SKM-1 (cell line): Measurements from ENCODE around the gene RFLNA.

Source experiments
- DNase-seq: peaks from one replicate; lab custom pipeline; 2025; ENCODE audit not compliant: unreplicated experiment; lab: John Stamatoyannopoulos, UW

Gene RFLNA

DNA sequence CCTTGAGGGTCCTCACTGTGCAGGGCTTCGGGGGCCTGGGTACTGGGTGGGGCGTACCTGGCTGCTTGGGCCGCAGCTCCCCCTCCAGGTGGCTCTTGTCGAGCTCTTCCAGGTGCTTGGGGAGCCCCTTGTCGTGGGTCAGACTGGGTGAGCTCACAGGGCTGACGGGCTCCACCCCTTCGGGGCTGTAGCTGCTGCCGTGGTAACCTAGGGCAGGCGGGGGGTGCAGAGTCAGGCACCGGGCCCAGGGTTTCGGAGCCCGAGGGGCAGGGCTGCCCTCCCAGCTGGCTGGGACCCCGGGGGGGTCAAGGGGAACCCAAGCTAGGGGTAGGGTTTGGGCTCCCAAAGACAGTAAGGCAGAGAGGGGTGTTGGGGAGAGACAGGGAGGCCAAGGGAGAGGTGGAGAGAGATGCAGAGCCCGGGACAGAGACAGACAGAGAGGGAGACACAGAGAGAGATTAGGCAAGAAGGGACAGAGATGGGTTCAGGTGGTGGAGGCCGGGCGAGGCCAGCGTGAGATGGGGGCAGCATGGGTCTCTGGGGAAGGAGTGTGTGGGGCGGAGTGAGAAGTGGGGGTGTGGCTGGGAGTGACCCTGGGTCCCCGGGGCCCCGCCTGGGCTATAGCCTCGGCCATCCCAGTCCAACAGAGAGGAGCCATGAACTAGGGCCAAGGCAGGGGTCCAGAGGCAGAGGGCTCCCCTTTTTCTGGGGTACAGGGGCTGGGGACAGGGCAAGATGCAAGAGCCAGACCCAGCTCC lies 40.7 kb downstream of the RFLNA start:
- DNase-seq, result no peak

DNA sequence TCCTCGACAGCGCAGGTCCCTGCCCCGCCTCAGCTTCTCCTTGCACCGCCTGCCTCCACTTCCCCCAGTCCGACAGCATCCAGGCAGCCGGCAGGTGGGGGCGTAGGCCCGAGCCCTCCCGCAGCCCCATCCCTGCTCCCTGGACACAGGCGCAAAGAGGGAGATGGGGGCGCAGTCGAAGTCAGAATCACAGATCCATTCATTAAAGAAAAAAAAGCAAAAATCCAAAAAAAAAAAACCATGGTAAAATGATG lies 41.2 kb downstream of the RFLNA start:
- no peak for DNase-seq

DNA sequence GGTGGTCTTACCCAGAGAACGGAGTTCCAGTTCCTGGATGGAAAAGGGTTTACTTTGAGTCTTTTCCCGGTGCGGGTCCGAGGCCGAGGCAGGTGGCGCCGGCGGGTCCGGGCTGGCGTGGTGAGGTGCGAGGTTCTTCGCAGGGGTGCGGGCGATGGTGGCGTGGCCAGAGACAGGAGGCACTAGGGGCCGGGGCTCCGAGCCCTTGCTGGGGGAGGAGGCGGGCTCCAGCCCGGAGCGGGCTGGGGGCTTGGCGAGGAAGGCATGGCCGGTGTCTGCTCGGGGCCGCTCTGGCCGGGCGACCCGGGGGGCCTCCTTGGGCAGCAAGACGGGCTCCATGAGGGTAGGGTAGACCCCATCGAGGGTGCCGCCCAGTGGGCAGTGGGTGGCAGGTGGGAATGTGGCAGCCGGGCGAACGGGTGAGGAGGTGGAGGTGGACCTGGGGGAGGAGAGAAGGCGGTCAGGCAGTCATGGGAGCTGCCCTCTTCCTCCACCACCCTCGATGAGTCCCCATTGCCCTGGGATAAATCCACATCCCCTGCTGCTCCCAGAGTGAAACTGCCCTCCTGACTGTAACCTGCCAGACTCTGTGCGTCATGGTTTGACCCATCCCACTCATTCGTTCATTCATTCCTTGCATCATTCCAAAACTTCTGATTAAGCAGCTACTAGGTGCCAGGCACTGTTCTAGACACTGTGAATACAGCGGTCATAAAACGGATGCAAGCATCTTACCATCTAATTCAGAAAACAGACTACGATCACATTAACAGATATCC lies 42.0 kb downstream of the RFLNA start:
- no peak for DNase-seq

DNA sequence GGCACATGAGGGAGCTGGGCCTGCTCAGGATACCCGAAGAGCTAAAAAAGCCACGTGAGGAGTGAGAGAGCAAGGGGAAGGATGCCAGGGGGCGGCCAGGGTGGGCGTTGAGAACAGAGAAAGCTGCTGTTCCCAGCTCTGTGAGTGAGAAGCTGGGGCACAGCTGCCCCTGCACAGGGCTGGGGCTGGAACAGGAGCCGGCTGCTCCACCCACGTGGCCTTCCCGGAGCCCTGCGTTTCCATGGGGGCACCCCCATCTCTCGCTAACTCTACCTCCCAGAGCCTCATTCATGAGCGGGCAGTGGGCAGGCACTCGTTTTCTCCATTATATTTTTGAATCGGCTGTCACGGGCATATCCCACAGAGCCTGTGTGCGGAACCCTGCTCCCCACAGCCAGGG lies 42.7 kb downstream of the RFLNA start:
- DNase-seq, result no peak

DNA sequence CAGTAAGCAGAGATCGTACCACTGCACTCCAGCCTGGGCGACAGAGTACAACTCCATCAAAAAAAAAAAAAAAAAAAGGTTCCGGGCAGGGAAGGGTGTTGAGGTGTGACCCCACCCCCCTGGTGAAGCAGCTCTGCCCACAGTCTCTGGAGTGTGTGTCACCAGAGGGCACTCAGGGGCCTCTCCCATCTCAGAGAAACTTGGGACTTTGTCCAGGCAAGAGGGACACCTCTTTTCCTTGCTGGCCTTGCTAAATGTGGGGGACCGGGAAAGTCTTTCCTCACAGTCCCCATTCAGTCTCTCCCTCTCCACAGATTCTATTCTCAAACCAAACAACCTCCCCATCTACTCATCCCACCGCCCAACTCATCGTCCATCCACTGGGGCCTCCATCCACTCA lies 43.6 kb downstream of the RFLNA start:
- no peak for DNase-seq

DNA sequence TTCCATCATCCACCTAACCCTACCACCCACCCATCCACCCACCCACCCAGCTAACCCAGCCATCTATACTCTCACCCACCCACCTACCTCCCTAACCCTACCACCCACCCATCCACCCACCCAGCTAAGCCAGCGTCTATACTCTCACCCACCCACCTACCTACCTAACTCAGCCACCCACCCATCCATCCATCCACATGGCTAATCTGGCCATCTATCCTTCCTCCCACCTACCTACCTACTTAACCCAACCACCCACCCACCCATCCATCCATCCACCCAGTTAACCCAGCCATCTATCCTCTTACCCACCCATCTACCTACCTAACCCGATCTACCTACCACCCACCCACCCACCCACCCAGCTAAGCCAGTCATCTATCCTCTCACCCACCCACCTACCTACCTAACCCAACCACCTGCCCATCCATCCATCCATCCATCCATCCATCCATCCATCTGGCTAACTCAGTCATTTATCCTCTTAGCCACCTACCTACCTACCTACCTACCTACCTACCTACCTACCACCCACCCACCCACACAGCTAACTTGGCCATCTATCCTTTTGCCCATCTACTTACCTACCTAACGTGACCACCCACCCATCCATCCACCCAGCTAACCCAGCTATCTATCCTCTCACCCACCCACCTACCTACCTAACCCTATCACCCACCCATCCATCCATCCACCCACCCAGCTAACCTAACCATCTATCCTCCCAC lies 44.1 kb downstream of the RFLNA start:
- DNase-seq, result no peak

DNA sequence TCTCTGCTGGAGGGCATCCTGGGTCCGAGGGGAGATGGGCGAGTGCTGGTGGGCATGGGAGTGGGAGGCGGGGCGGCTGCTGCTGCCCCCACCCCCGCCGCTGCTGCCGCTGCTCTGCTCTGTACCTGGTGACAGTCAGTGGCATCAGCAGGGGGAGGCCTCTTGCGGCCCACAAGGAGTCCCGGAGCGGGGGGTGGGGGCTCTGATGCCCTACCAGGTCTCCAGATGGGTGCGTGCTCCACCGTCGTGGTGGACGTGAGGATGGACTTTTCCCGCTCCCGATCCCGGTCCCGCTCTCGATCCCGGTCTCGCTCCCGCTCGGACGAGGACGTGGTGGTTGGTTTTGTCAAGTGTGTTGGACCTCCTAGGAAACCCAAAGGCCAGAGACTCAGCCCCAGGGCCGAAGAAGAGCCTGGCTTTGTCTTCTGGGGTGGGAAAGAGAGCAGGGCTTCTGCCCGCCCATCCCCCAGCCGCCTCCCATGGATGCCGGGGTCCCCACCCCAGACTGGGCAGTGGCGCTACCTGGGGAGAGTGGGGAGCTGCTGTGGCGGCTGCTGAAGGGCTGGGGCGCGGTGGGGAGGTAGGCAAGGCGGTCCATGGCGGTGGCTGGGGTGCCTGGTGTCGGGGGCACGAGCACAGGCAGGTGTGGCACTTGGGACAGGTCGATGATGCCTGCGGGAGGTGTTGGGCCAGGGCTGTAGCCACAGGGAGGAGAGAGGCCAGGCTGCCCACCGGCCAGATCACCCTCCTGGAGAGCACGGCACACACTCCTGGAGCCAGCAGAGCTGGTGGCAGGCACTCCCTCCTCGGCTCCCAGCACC lies 45.4 kb downstream of the RFLNA start:
- DNase-seq, result no peak

DNA sequence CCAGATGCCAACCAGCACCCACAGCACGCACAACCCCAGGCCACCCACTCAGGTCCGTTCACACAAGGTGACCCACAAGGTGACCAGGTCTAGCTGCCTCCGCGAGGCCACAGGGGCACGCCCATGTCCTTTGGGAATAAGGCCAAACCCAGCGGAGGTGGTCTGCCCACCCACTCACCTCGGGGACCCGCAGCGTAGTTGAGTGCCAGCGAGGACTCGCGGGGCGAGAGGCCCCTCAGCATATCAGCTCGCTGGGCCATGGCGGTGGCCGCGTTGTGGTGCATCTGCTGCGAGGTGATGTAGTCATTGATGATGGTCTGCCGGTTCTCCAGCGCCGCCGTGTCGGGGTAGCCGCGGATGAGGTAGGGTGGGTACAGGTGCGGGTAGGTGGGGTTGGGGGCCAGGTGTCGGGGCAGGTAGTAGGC lies 46.8 kb downstream of the RFLNA start:
- DNase-seq, result no peak

DNA sequence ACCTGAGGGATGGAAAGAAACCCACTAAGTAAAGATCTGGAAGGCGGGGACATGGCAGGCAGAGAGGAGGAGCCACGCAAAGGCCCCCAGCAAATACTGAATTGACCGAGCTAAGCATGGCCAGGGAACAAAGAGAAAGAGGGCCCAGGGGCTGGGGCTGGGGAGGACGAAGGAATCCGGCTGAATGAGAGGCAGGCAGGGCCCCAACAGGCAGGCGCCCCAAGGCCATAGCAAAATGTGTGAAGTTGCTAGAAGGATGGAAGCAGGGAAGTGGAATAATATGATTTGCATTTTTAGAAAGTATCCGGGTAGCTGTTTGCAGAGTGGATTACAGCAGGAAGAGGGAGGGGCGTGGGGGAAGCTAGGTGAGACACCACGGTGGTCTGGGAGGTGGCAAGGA lies 49.1 kb downstream of the RFLNA start:
- DNase-seq, result no peak

DNA sequence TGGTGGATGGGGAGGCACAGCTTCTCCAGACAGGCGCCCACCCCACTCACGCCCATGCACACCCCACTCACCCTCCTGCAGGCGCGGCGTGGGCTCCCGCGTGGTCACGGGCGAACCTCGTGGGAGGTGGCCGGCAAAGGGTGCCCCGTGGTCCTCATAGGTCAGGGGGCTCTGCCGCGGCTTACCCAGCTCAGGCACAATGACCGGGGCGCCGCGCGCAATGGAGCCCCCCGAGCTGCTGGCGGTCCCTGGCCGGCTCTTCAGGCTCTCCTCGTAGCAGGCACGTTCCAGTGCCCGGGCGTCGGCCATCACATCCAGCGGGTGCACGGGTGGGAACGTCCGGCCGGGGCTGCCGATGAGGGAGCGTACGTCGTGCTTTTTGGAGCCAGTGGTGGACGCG lies 49.6 kb downstream of the RFLNA start:
- DNase-seq, result no peak

DNA sequence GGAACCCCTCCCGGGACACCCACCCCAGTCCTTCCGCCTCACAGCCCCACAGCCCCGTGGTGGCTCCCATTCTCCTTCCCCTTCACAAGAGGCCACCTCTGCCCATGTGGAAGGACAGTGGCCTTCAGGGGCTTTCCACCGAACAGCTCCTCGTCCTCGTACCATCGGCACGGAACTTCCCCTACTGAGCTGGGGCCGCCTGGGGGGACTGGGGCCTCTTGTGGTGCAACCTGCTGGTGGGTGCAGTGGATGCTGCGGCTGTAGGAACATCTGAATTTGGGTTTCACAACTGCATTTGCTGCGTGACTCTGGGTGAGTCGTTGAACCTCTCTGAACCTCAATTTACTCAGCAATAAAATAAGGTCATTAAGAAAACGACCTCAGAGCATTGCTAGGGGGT lies 50.9 kb downstream of the RFLNA start:
- DNase-seq, result no peak

DNA sequence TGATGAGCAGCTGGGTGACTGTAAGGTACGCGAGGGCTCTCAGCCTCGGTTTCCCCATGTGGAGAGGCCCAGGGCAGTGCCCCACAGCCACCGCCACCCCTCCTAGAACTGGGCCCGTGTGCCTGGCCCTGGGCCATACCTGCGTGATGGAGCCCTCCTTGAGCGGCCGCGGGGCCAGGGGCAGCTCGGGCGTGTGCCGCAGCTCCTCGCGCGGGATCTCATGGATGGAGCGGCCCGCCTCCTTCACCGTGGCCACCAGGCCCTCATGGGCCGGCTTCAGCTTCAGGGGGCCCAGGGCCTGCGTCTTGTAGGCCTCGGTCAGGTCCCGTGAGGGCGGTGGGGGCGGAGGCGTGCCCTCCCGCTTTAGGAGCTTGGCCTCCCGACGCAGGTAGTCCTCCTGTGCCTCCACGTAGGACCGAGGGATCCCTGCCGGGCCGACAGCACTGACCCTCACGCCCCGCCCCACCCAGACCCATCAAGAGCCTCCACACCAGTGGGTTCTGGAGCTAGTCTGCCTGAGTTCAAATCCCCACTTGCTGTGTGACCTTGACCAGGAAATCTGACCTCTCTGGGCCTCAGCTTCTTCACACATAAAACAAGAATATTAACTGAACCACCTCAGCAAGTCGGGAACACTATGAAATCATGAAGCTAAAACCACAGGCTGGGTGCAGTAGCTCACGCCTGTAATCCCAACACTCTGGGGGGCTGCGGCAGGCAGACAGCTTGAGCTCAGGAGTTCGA lies 51.7 kb downstream of the RFLNA start:
- no peak for DNase-seq

DNA sequence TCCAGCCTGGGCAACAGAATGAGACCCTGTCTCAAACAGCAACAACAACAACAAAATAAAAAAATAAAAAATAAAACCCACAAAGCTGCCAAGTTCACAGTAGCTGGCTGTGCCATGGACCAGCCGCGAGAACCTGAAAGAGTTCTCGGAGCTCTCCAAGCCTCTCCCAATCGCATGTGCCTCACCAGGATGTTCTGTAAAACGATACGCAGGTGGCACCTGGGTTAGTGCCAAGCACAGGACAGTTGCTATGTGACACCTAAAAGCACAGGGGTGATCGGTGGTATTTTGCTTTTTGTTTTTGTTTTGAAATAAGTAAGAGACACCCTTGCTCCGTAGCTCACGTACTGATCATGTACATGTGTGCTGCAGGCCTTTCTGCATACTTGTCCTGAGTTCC lies 52.4 kb downstream of the RFLNA start:
- DNase-seq, result no peak

DNA sequence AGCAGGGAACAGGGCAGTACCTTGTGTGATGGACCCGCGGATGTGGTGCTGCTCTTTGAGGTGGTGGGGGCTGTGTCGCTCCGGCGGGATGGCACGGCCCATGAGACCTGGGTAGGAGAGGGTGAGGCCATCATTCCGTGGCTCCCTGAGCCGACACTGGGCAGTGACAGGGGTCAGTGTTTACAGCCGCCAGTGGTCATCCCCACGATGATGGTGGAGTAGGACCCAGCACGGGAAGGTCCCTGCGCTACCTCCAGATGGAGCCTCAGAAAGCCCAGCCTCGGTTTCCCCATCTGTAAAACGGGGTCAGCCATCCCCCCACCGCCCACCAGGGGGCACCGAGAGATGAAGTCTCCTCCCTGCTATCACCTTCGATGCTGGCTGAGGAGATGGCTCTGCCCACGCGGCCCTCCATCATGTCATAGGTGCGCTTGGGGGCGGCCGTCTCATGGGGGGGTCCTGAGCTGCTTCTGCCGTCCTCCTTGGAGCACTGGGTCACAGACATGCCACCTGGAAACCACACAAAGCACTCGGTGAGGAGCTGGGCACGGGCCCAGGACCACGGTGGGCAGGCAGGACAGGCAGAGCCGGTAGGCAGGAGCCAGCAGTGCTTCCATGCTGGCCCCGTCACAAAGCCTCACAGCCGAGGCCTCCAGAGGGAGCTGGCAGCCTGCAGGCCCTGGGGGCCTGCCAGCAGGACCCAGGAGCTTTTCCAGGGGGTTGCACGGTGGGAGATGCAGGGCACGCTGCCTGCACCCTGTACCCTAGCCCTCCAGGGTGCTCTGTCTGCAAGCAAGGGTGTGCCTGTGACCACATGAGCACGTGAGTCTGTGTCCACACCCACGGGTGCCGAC lies 53.1 kb downstream of the RFLNA start:
- DNase-seq, result no peak

DNA sequence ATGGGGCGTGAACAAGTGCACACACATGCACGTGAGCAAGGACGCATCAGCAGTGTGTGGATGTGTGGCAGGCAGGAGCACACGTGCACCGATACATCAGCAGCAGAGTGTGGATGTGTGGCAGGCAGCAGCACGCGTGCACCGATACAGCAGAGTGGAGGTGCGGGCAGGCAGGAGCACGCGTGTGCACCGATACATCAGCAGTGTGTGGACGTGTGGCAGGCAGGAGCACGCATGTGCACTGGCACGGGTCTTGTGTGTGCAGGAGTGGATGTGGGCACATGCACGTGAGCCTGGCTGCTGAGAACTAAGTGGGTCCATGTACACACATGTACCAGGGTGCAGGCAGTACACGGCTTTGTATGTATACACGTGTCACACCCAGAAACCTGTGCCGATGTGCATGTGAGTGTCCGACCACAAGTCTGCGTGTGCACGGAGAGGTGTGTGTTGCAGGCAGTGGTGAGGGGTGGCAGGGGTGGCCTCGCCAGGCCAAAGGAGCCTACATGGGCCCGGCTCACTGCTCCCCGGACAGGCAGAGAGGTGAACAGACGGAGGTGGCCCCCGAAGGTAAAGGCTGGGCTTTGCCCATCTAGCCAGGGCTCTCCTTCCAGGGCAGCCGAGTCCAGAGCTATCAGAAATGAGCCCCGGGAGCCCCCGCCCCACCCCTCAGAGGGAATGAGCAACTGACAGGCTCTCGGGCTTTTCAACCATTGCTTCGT lies 53.9 kb downstream of the RFLNA start:
- DNase-seq, result no peak

DNA sequence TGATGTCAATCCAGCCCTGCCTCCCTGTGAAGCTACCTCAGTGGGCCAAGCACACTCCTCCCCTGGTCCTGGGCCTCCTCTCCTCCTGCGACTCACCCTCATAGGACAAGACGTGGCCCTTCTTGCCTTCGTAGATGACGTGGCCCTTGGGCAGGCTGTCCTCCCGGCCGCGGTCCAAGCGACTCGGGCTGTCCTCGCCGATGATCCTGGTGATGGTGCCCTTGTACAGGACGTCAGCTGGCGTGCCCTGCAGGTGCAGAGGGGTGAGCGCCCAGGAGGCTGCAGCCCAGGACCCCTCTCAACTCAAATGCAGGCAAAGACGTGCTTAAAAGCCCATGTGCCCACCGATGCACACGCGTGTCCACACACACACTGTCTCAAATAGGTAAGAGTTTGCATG lies 55.6 kb downstream of the RFLNA start:
- DNase-seq, result no peak

DNA sequence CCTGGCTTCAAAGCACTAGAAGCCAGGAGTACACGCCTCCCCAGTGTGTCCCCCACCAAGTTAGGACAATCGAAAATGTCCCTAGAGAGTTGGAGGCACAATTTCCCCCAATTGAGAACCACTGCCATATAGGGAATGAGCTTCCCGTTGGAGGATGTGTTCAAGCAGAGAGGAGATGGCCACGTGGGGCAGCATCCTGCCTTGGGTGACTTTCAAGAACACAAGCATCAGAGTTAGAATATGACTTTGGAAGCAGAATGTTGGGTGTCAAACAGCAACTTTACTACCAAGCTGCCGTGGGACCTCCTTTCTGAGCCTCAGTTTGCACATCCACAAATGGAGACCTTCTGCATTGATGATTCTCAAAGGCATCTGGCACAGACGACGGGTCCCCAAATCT lies 56.5 kb downstream of the RFLNA start:
- no peak for DNase-seq

DNA sequence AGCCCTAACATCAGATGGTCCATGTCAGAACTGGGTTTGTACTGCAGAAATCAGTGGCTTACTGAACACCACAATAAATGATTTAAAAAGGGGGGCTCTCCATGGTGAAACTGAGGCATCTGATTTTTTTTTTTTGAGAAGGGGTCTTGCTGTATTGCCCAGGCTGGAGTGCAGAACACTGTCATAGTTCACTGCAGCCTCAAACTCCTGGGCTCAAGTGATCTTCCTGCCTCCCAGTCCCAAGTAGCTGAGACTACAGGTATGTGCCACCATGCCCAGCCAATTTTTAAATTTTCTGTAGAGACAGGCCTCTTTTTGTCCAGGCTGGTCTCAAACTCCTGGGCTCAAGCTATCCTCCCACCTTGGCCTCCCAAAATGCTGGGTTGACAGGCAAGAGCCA lies 57.4 kb downstream of the RFLNA start:
- DNase-seq, result no peak

DNA sequence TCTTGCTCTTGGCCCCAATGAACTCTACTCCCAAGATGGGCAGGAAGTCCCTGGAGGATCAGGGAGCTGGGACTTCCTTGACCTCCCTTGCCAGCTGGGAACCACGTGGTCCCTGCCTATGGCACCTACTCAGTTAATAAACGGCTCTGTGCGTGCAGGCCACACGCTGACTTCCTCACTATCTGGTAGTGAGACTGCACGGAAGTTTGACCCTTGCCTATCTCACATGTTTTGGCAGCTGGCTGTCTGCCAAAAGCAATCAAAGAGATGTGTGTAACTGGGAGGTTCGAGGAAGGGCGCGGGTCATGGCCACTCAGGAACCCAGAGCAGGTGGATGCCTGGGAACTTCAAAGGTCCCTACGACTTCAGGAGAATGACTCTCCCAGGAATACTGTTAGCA lies 57.9 kb downstream of the RFLNA start:
- no peak for DNase-seq
